AG09309 (cell line): ENCODE data around the gene CADM3.

Experiments
- DNase-seq: peaks from one replicate; pipeline ENCODE4 v3.0.0-alpha.2; 2010; ENCODE audit warnings: low read depth
- H3K4me3 ChIP-seq: 2 replicates; pipeline ENCODE4 v1.5.1; 2011; ENCODE audit warnings: mild to moderate bottlenecking, low read depth, low read length, moderate library complexity; ENCODE audit not compliant: control insufficient read depth
- TF ChIP-seq, protein P1 (sequence below): IDR thresholded peaks from 2 replicates; pipeline ENCODE4 v1.5.1; 2011; ENCODE audit warnings: mild to moderate bottlenecking, low read depth, low read length, inconsistent platforms; ENCODE audit not compliant: insufficient read depth, control insufficient read depth; ENCODE audit errors: missing control alignments

The CADM3 gene

DNA sequence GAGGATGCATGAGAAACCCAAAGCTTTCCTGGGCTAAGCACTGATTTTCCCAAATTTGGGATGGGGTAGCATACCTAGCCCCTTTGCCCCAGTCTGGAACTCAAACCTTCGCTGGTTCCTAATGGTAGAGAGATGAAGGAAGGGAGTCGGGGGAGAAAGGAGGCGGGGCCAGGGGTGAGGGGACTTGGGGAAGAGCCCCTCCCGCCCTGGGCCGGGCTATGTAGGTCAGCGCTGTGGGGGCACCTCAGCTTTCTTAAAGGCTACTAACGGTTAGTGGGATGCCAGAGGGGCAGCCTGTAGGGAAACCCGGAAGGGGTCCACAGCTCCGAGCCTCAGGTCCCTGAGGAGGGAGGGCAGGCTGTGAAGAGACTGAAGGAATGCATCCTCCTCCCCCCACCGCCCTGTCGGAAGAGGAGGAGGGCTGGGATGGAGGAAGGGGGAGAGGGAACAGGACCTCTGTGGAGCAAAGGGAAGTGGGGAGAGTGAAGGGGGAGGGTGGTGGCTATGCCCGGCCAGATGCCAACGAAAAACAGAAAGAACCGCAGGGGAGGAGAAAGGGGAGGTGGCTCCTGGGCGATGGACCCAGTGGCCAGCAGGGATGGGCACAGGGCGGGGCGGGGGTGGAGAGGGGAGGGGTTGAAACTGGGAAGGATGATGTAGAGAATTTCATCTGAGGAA, 1.3 kb downstream of the CADM3 start:
- TF ChIP-seq, protein P1, sequence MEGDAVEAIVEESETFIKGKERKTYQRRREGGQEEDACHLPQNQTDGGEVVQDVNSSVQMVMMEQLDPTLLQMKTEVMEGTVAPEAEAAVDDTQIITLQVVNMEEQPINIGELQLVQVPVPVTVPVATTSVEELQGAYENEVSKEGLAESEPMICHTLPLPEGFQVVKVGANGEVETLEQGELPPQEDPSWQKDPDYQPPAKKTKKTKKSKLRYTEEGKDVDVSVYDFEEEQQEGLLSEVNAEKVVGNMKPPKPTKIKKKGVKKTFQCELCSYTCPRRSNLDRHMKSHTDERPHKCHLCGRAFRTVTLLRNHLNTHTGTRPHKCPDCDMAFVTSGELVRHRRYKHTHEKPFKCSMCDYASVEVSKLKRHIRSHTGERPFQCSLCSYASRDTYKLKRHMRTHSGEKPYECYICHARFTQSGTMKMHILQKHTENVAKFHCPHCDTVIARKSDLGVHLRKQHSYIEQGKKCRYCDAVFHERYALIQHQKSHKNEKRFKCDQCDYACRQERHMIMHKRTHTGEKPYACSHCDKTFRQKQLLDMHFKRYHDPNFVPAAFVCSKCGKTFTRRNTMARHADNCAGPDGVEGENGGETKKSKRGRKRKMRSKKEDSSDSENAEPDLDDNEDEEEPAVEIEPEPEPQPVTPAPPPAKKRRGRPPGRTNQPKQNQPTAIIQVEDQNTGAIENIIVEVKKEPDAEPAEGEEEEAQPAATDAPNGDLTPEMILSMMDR = no peak
- no peak for DNase-seq
- no peak overlapping the region for H3K4me3 ChIP-seq

DNA sequence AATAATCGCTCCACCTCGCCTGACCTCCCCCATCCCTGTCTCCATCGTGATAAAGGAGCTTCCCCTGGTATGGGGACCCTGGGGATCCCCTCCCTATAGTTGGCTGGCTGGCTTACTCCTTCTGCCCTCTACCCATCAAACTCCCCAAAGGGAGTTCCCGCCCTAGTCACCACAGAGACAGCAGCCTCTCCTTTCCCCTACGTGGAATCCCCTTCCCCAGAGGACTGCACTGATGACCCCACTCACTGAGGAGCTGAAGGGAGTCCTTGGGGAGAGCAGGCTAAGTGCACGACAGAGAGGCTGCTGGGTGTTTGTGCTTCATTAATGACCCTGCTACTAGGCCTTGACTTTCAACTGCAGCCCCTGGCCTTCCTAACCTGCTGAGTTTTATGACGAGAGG, 1.9 kb downstream of the CADM3 start:
- no peak overlapping the region for H3K4me3 ChIP-seq
- TF ChIP-seq, protein P1 = no peak
- no peak for DNase-seq

DNA sequence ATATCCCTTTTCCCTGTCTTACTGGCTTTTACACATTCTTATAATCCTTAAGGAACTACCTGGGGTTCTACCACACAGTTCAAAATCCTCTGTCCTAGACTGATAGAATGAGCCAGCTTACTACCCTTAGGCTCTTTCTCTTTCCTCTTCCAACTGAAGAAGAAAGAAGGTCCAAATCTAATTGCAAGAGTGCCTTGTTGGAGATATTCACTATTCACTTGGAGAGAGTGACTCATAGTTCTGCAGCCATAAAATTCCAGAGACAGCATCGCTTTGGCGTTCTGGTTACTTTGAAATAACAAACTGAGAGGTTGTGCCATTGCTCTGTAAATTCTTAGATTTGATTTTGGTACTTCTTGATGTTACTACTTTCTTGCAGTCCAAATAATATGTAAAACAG, 4.2 kb downstream of the CADM3 start:
- no peak for DNase-seq
- H3K4me3 ChIP-seq = no peak overlapping the region
- TF ChIP-seq, protein P1 = no peak

DNA sequence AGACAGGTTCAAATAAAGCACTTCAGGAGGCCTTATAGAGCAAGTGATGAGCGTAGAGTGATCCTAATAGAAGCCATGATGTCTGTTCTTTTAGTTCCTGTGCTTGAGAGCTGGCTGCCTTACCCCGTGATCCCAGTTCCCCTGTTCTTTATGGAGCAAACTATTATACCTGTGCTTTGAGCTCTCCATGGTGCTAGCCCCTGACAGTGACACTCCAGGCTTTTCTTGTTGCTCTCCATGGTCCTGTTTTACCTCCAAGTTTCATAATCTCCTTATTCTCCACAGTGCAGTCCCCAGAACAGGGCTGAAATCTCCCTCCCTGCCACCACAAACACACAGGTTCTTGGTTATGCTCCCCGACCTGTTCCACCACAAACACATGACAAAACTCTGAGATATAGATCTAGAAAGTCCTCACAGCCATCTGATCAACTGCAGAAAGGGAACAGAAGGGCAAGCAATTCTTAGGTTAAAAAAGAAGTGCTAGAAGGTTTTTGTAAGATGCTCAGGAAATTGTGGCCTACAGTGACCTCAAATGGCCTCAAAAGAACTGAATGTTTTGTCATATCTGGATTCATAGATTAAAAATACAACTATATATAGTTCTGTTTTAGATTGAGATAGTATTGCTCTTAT, 6.0 kb downstream of the CADM3 start:
- DNase-seq = no peak
- no peak overlapping the region for H3K4me3 ChIP-seq
- TF ChIP-seq, protein P1 = no peak

DNA sequence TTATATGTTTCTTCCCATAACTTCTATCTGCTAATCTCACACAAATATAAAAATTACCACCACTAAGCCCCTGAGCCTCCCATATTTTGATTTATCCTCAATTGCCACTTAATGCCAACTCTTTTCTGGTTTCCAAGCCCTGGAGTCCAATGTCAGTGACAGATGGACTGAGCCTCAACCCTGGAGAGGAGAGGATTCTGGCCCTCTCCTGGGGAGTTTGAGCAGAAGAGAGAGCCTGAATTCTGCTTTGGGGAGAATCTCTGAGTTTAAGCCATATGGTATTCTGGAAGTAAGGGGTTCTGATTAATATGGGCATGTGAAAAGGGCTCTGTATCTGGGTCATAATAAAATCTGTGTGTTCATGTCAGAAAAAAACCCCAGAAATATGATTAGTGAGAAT, 8.5 kb downstream of the CADM3 start:
- TF ChIP-seq, protein P1 = no peak
- no peak for DNase-seq
- H3K4me3 ChIP-seq = no peak overlapping the region

DNA sequence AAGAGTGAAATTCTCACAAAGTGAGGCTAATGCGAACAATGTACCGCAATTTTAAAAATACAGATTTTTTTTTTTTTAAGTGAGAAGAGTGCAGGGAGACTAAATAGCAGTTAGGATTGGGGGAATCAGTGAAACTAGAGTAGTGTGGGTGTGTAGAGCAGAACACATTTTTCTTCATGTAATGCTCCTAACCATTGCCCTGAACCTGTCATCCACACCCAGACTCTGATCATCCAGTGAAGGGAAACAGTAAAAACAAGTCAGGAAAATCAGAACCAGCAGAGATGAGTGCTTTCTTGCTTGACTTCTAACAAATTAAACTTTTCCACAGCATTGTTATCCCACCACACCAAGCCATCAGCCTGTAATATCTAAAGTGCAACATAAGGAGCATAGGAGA, 9.1 kb downstream of the CADM3 start:
- DNase-seq = no peak
- H3K4me3 ChIP-seq = no peak overlapping the region
- TF ChIP-seq, protein P1 = no peak
